Astrocyte (in vitro differentiated cells and primary cell): ENCODE data around the gene YTHDF1. TPM values are rescaled to one million over a fixed set of nuclear protein-coding genes. Genes with fewer than 3 reads are reported as not detected.

ENCODE experiments used
- DNase-seq: peaks from one replicate; pipeline ENCODE4 v3.0.0-alpha.2; 2010; ENCODE audit warnings: low read depth
- FAIRE-seq: peaks from 2 replicates; lab custom pipeline; 2011; peaks lifted over from hg19 to GRCh38; lab: Jason Lieb, UNC
- H2AFZ ChIP-seq: 2 replicates; pipeline ENCODE4 v1.6.0; 2012; ENCODE audit warnings: low read depth, low read length, inconsistent platforms
- H3K27ac ChIP-seq: 2 replicates; pipeline ENCODE4 v1.5.1; 2011; ENCODE audit warnings: low read depth, low read length, inconsistent platforms
- H3K27me3 ChIP-seq: 2 replicates; pipeline ENCODE4 v1.6.0; 2011; ENCODE audit warnings: low read length, inconsistent platforms; ENCODE audit not compliant: insufficient read depth
- H3K36me3 ChIP-seq: 2 replicates; pipeline ENCODE4 v1.5.1; 2011; ENCODE audit warnings: low read length, inconsistent platforms; ENCODE audit not compliant: insufficient read depth
- H3K4me1 ChIP-seq: 2 replicates; pipeline ENCODE4 v1.5.1; 2011; ENCODE audit warnings: low read length, inconsistent platforms; ENCODE audit not compliant: insufficient read depth
- H3K4me2 ChIP-seq: 2 replicates; pipeline ENCODE4 v1.6.0; 2012; ENCODE audit warnings: low read length, inconsistent platforms
- H3K4me3 ChIP-seq: 2 replicates; pipeline ENCODE4 v1.5.1; 2011; ENCODE audit warnings: low read depth, mild to moderate bottlenecking, low read length, inconsistent platforms; ENCODE audit not compliant: insufficient read depth
- H3K79me2 ChIP-seq: 2 replicates; pipeline ENCODE4 v1.6.0; 2012; ENCODE audit warnings: mild to moderate bottlenecking, low read length, inconsistent platforms; ENCODE audit not compliant: insufficient read depth
- H3K9ac ChIP-seq: 2 replicates; pipeline ENCODE4 v1.6.0; 2012; ENCODE audit warnings: mild to moderate bottlenecking, low read length, inconsistent platforms
- H3K9me3 ChIP-seq: 2 replicates; pipeline ENCODE4 v1.5.1; 2012; ENCODE audit warnings: low read depth, mild to moderate bottlenecking, low read length, inconsistent platforms; ENCODE audit not compliant: insufficient read depth
- H4K20me1 ChIP-seq: 2 replicates; pipeline ENCODE4 v1.6.0; 2012; ENCODE audit warnings: low read length, inconsistent platforms; ENCODE audit not compliant: insufficient read depth
- H3K27ac Mint-ChIP-seq: one replicate; pipeline ENCODE4 v1.8.0; 2021; ENCODE audit warnings: mild to moderate bottlenecking, mixed read lengths; ENCODE audit not compliant: unreplicated experiment
- H3K27me3 Mint-ChIP-seq: one replicate; pipeline ENCODE4 v1.8.0; 2021; ENCODE audit warnings: low read depth, mixed read lengths; ENCODE audit not compliant: unreplicated experiment
- H3K36me3 Mint-ChIP-seq: one replicate; pipeline ENCODE4 v1.8.0; 2021; ENCODE audit warnings: low read depth, mixed read lengths; ENCODE audit not compliant: unreplicated experiment
- H3K4me1 Mint-ChIP-seq: one replicate; pipeline ENCODE4 v1.8.0; 2021; ENCODE audit warnings: low read depth, mixed read lengths; ENCODE audit not compliant: unreplicated experiment
- H3K4me3 Mint-ChIP-seq: one replicate; pipeline ENCODE4 v1.8.0; 2021; ENCODE audit warnings: mild to moderate bottlenecking, moderate library complexity, mixed read lengths; ENCODE audit not compliant: unreplicated experiment
- H3K9me3 Mint-ChIP-seq: one replicate; pipeline ENCODE4 v1.8.0; 2021; ENCODE audit warnings: mild to moderate bottlenecking, mixed read lengths; ENCODE audit not compliant: unreplicated experiment
- EZH2 ChIP-seq: IDR thresholded peaks from 2 replicates; pipeline ENCODE4 v1.6.1; 2012; ENCODE audit warnings: mild to moderate bottlenecking, low read length, inconsistent platforms; ENCODE audit not compliant: insufficient read depth
- total RNA-seq: library from RNA; stranded (reverse); gene quantifications from 2 replicates; pipeline ENCODE4 v1.2.1, GENCODE V29; 2021
- TF ChIP-seq, protein P1 (sequence below): IDR thresholded peaks from 2 replicates; pipeline ENCODE4 v1.5.1; 2011; ENCODE audit warnings: low read depth, mild to moderate bottlenecking, inconsistent platforms, low read length, moderate library complexity; ENCODE audit not compliant: insufficient read depth

The YTHDF1 gene
- total RNA-seq, 1 donor from 2014 or later: 107 TPM

DNA sequence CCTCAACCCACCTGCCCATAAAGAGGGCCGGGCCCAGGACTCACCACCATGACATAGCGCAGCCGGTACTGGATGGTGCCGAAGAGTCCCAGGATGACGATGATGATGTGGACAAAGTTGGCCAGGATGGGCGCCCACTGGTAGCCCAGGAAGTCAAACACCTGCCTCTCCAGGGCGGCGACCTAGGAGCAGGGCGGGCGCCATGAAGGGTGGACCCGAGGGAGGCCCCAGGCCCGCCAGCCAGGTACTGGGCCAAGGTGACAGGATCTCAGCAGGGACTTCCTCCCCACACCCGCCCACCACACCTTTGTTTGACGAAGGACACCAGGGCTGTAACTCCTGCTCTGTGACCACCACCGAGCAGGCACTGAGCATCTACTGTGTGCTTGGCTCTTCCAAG, 34.0 kb upstream of the YTHDF1 start:
- H3K27ac ChIP-seq: no peak overlapping the region
- peaks cover 3% of the 10 kb centered on the region for H3K4me1 ChIP-seq
- peaks cover 12% of the 10 kb centered on the region for H3K27me3 ChIP-seq
- no peak for DNase-seq
- H3K4me3 Mint-ChIP-seq: no peak overlapping the region
- no peaks in the 10 kb centered on the region for H3K9me3 ChIP-seq
- H3K4me2 ChIP-seq: no peak overlapping the region
- FAIRE-seq: no peak
- peaks cover 1% of the 10 kb centered on the region for H3K9me3 Mint-ChIP-seq
- no peaks in the 10 kb centered on the region for H3K79me2 ChIP-seq
- peaks cover 4% of the 10 kb centered on the region for H3K27me3 Mint-ChIP-seq
- no peaks in the 10 kb centered on the region for H3K36me3 ChIP-seq
- H2AFZ ChIP-seq: no peak overlapping the region
- H3K9ac ChIP-seq: no peak overlapping the region
- H3K36me3 Mint-ChIP-seq: peaks cover 13% of the 10 kb centered on the region
- no peak overlapping the region for H3K27ac Mint-ChIP-seq
- H3K4me1 Mint-ChIP-seq: peaks cover 20% of the 10 kb centered on the region
- no peaks in the 10 kb centered on the region for H4K20me1 ChIP-seq
- no peak overlapping the region for H3K4me3 ChIP-seq
- TF ChIP-seq, protein P1, sequence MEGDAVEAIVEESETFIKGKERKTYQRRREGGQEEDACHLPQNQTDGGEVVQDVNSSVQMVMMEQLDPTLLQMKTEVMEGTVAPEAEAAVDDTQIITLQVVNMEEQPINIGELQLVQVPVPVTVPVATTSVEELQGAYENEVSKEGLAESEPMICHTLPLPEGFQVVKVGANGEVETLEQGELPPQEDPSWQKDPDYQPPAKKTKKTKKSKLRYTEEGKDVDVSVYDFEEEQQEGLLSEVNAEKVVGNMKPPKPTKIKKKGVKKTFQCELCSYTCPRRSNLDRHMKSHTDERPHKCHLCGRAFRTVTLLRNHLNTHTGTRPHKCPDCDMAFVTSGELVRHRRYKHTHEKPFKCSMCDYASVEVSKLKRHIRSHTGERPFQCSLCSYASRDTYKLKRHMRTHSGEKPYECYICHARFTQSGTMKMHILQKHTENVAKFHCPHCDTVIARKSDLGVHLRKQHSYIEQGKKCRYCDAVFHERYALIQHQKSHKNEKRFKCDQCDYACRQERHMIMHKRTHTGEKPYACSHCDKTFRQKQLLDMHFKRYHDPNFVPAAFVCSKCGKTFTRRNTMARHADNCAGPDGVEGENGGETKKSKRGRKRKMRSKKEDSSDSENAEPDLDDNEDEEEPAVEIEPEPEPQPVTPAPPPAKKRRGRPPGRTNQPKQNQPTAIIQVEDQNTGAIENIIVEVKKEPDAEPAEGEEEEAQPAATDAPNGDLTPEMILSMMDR: no peak

DNA sequence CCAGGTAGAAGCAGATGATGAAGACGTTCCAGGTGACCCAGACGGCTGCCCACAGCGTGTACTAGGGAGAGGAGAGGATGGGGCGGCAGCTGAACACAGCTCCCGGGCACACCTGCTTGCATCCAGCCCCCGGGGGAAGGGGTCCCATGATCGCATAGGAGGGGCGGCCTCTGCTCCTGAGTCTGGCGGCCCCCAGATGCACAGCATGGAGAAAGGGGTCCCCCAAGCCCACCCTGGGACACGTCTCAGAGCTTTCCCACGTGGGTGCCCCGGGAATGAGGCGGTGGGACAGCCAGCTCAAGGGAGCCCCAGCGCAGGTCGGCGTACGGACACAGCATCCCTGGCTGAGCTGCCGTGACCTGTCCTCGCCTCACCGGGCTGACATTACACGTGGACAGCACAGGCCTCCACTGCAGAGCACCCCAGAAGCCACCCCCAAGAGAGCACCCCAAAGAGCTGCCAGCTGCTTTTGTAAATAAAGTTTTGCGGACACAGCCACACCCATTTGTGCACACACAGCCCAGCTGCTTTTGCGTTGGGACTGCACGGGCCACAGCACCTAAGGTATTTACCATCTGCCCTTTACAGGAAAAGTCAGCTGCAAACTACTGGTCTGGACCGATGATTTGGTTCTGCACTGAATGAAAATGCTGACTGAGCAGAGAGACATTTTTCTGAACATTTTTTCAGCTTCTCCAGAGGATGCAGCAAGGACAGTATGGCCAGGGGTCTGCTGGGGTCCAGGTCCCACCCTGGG, 33.1 kb upstream of the YTHDF1 start:
- no peak overlapping the region for H3K27ac Mint-ChIP-seq
- peak overlapping the region; percentile 50 for H3K4me3 Mint-ChIP-seq
- Histone ChIP-seq H4K20me1 (no peaks in the 10 kb centered on the region), H3K27me3 (peaks cover 9% of the 10 kb centered on the region), H3K27ac (no peak overlapping the region), H2AFZ (no peak overlapping the region), H3K79me2 (no peaks in the 10 kb centered on the region), H3K9me3 (no peaks in the 10 kb centered on the region), H3K4me1 (peaks cover 2% of the 10 kb centered on the region), H3K9ac (no peak overlapping the region), H3K4me2 (no peak overlapping the region), H3K36me3 (no peaks in the 10 kb centered on the region), H3K4me3 (no peak overlapping the region)
- peaks cover 4% of the 10 kb centered on the region for H3K27me3 Mint-ChIP-seq
- peaks cover 1% of the 10 kb centered on the region for H3K9me3 Mint-ChIP-seq
- H3K4me1 Mint-ChIP-seq: peaks cover 20% of the 10 kb centered on the region
- DNase-seq (no peak), FAIRE-seq (no peak)
- no peak for TF ChIP-seq EZH2
- TF ChIP-seq, protein P1: no peak
- H3K36me3 Mint-ChIP-seq: peaks cover 13% of the 10 kb centered on the region

GRCh38 chr20:63247671-63248228, 31.8 kb upstream of the YTHDF1 start:
- FAIRE-seq: no peak
- peaks cover 3% of the 10 kb centered on the region for H3K27me3 ChIP-seq
- H2AFZ ChIP-seq: no peak overlapping the region
- H3K4me2 ChIP-seq: no peak overlapping the region
- H3K4me3 ChIP-seq: no peak overlapping the region
- H3K4me3 Mint-ChIP-seq: no peak overlapping the region
- peaks cover 6% of the 10 kb centered on the region for H3K27me3 Mint-ChIP-seq
- H3K36me3 ChIP-seq: no peaks in the 10 kb centered on the region
- H3K4me1 Mint-ChIP-seq: peaks cover 16% of the 10 kb centered on the region
- no peak for TF ChIP-seq EZH2
- TF ChIP-seq, protein P1: no peak
- H3K9me3 ChIP-seq: no peaks in the 10 kb centered on the region
- H3K27ac Mint-ChIP-seq: no peak overlapping the region
- no peak overlapping the region for H3K27ac ChIP-seq
- H3K4me1 ChIP-seq: no peaks in the 10 kb centered on the region
- H4K20me1 ChIP-seq: no peaks in the 10 kb centered on the region
- H3K36me3 Mint-ChIP-seq: peaks cover 13% of the 10 kb centered on the region
- no peaks in the 10 kb centered on the region for H3K79me2 ChIP-seq
- no peak for DNase-seq
- H3K9me3 Mint-ChIP-seq: peaks cover 1% of the 10 kb centered on the region
- H3K9ac ChIP-seq: no peak overlapping the region
